Measurements from ENCODE around the gene CDK2AP2.
A peak's percentile ranks its signal among the peaks of the same experiment; 100 is the strongest.

The CDK2AP2 gene

GRCh38 chr11:67470337-67471002, 37.5 kb downstream of the CDK2AP2 start:
- no peak for TF ChIP-seq YY1 (IDR thresholded peaks at IDR 0.05; ENCODE audit: low read depth)
- TF ChIP-seq CEBPB (IDR thresholded peaks at IDR 0.05): no peak
- no peak for TF ChIP-seq TAF1 (IDR thresholded peaks at IDR 0.05; ENCODE audit: low read depth)
- TF ChIP-seq NFIC (IDR thresholded peaks at IDR 0.05): no peak
- TF ChIP-seq RAD21 (IDR thresholded peaks at IDR 0.05; ENCODE audit: low read depth): no peak
- TF ChIP-seq REST (IDR thresholded peaks at IDR 0.05; ENCODE audit: low read depth): no peak
- no peak for TF ChIP-seq TCF12 (IDR thresholded peaks at IDR 0.05; ENCODE audit: low read depth)
- no peak for TF ChIP-seq CREB1 (IDR thresholded peaks at IDR 0.05; ENCODE audit: low read depth)
- TF ChIP-seq, protein P1, sequence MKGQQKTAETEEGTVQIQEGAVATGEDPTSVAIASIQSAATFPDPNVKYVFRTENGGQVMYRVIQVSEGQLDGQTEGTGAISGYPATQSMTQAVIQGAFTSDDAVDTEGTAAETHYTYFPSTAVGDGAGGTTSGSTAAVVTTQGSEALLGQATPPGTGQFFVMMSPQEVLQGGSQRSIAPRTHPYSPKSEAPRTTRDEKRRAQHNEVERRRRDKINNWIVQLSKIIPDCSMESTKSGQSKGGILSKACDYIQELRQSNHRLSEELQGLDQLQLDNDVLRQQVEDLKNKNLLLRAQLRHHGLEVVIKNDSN (IDR thresholded peaks at IDR 0.05): no peak
- TF ChIP-seq EP300 (IDR thresholded peaks at IDR 0.05; ENCODE audit: borderline replicate concordance): no peak

DNA sequence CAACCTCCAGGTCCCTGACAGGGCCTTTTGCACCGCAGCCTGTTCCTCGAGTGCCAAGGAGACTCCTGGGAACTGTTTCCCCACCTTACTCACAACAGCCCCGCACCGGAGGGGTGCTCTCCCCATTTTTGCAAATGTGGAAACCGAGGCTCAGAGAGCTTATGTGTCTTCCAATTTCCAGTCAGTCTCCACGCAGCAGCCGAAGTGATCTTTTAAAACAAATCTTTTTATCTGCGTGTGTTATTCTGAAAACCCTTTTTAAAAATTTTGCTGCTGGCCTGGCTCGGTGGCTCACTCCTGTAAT, 38.5 kb downstream of the CDK2AP2 start:
- no peak for TF ChIP-seq EGR1 (IDR thresholded peaks at IDR 0.05)
- TF ChIP-seq NFIC (IDR thresholded peaks at IDR 0.05): no peak
- no peak; the same call in 1 of the 2 replicates for TF ChIP-seq TAF1 (IDR thresholded peaks at IDR 0.05; ENCODE audit: low read depth)
- TF ChIP-seq RAD21 (IDR thresholded peaks at IDR 0.05; ENCODE audit: low read depth): no peak

GRCh38 chr11:67468759-67469507, 39.0 kb downstream of the CDK2AP2 start, which contains the start of gene TMEM134:
TSS of gene TMEM134 (minus strand) at chr11:67469251. CDS start at chr11:67469192, 59 bp downstream.
- TF ChIP-seq TAF1 (IDR thresholded peaks at IDR 0.05; ENCODE audit: low read depth) (peak; percentile 81), TEAD4 (IDR thresholded peaks at IDR 0.05) (no peak), EGR1 (IDR thresholded peaks at IDR 0.05) (peak; percentile 77), CREB1 (IDR thresholded peaks at IDR 0.05; ENCODE audit: low read depth) (peak; percentile 61; the same call in 1 of the 2 replicates), RAD21 (IDR thresholded peaks at IDR 0.05; ENCODE audit: low read depth) (peak; percentile 54; the same call in 1 of the 2 replicates), FOXM1 (IDR thresholded peaks at IDR 0.05; ENCODE audit: borderline replicate concordance, low read depth) (no peak), NFIC (IDR thresholded peaks at IDR 0.05) (no peak), YY1 (IDR thresholded peaks at IDR 0.05; ENCODE audit: low read depth) (peak; percentile 89), ZBTB7A (IDR thresholded peaks at IDR 0.05; ENCODE audit: low read depth) (peak; percentile 94), CEBPB (IDR thresholded peaks at IDR 0.05) (no peak), TCF12 (IDR thresholded peaks at IDR 0.05; ENCODE audit: low read depth) (0 out of 2 replicates have a peak, but pooled peaks have one; percentile 10), REST (IDR thresholded peaks at IDR 0.05; ENCODE audit: low read depth) (no peak; the same call in 1 of the 2 replicates)
- TF ChIP-seq, protein P2, sequence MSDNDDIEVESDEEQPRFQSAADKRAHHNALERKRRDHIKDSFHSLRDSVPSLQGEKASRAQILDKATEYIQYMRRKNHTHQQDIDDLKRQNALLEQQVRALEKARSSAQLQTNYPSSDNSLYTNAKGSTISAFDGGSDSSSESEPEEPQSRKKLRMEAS (IDR thresholded peaks at IDR 0.05): peak; percentile 63
- TF ChIP-seq, protein P1 (IDR thresholded peaks at IDR 0.05): peak; percentile 45; the same call in 1 of the 2 replicates

DNA sequence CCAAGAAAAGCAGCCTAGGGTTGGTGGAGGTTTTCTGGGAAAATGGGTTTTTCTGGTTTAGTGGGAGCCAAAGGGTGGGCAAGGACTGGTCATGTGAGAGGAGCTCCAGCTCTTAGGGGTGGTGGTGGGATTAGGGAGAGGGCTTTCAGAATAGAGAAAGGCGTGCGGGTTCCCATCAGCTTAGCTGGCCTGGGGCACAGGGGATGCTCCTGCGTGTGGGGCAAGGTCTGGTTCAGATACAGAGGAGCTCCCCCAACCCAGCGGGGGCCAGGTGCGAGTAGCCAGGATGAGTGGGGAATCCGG, 39.6 kb downstream of the CDK2AP2 start:
- no peak; the same call in 1 of the 2 replicates for TF ChIP-seq ZBTB7A (IDR thresholded peaks at IDR 0.05; ENCODE audit: low read depth)
- no peak for TF ChIP-seq EGR1 (IDR thresholded peaks at IDR 0.05)
- TF ChIP-seq, protein P2 (IDR thresholded peaks at IDR 0.05): no peak
- TF ChIP-seq NFIC (IDR thresholded peaks at IDR 0.05): no peak
- no peak for TF ChIP-seq REST (IDR thresholded peaks at IDR 0.05; ENCODE audit: low read depth)
- TF ChIP-seq CREB1 (IDR thresholded peaks at IDR 0.05; ENCODE audit: low read depth): no peak
- no peak for TF ChIP-seq TCF12 (IDR thresholded peaks at IDR 0.05; ENCODE audit: low read depth)
